GM15510 (cell line): ENCODE measurements around the gene GRM2.

Source experiments
- POLR2A ChIP-seq: IDR thresholded peaks from 3 replicates; pipeline ENCODE4 v1.6.1; 2011; ENCODE audit warnings: borderline replicate concordance; ENCODE audit not compliant: insufficient read length; ENCODE audit errors: extremely low read depth

GRM2 gene

GRCh38 chr3:51706788-51707731 lies at the start of gene GRM2:
TSS of gene GRM2 (plus strand) at chr3:51707068. CDS start at chr3:51708984, 1,916 bp downstream.
- no peak for TF ChIP-seq POLR2A

- TF ChIP-seq POLR2A = no peak
Measured at GRCh38 chr3:51657234-51657633, 49.6 kb upstream of the GRM2 start.

DNA sequence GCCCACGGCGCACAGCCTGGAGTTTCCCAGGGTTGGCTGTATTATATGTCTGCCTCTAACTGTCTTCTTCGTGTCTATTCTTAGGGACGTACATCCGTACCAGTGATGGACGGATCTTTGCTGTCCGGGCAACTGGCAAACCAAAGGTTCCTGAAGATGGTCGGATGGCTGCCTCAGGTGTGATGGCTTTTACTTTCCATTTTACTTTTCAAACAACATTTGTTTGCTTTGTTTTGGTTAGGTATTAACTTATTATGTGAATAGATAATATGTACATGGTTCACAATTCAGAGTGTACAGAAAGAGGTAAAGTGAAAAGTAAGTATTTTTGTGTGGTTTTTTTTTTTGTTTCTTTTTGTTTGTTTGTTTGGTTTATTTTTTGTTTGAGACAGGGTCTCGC lies 46.9 kb upstream of the GRM2 start:
- TF ChIP-seq POLR2A = no peak

- TF ChIP-seq POLR2A = no peak
Measured at GRCh38 chr3:51662456-51662855, 44.4 kb upstream of the GRM2 start.

- no peak for TF ChIP-seq POLR2A
Measured at GRCh38 chr3:51668756-51669155, 38.1 kb upstream of the GRM2 start.

- no peak for TF ChIP-seq POLR2A
Measured at GRCh38 chr3:51669241-51670052, 37.4 kb upstream of the GRM2 start.

GRCh38 chr3:51670053-51670822 lies 36.6 kb upstream of the GRM2 start:
- TF ChIP-seq POLR2A = no peak

GRCh38 chr3:51670823-51671733 lies 35.8 kb upstream of the GRM2 start, which contains the start of gene TEX264:
TSS of gene TEX264 (plus strand) at chr3:51671252. CDS start at chr3:51674305, 3,053 bp downstream.
- TF ChIP-seq POLR2A = peak; percentile 96

- peak; percentile 46 for TF ChIP-seq POLR2A
Measured at GRCh38 chr3:51671734-51672475, 35.0 kb upstream of the GRM2 start.

- no peak for TF ChIP-seq POLR2A
Measured at GRCh38 chr3:51673181-51673801, 33.6 kb upstream of the GRM2 start.

GRCh38 chr3:51673802-51674654 lies 32.8 kb upstream of the GRM2 start:
- TF ChIP-seq POLR2A = no peak

GRCh38 chr3:51675201-51675611 lies 31.7 kb upstream of the GRM2 start:
- no peak for TF ChIP-seq POLR2A
